ENCODE results near the gene COL23A1.
"Not testable (repeated sequence)": the region's sequence is repeated elsewhere in the genome, so short reads cannot be mapped to it uniquely, and the experiment has no call there.

The COL23A1 gene

GRCh38 chr5:178274781-178275537, 315.2 kb downstream of the COL23A1 start:
- no peak for DNase-seq

DNA sequence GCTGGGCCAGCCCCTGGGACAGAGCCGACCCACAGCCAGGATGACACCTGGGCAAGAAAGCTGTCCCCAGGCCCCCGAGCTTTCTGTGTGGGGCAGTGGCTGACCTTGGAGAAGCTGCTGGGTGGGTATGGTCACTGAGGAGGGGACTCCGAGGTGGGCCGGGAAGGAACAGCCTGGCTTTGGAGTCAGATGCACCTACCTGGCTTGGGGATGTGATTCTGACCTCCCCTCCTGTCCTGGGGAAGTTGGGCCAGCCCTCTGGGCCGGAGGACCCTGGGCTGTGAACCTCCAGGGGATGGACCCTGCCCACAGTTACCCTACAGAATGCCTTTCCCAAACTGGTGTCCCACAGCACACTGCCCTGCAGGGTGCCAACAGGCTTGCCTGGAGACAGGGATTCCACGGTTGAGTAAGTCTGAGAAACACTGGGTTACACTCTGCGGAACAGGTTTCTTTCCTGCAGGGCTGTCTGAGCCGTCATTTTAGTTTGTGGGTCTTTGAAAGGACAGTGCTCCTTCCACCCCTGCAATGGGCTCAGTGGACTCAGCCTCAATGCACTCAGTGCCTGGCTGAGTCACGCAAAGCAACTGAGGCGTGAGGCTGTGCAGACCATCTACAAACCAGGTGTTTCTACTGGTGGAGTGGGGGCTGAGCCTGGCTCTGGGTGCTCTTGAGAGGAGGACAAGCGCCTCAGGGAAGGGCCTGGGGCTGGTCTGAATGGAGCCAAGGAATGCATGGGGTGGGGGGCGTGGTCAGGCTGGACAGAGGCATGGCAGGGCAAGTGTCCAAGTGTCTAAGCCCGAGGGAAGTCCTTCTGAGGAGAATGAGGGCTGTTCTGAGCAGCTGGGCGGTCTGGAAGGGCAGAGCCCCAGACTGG, 316.3 kb downstream of the COL23A1 start:
- no peak for DNase-seq

GRCh38 chr5:178273041-178273440, 317.2 kb downstream of the COL23A1 start:
- no peak for DNase-seq

GRCh38 chr5:178272591-178272990, 317.6 kb downstream of the COL23A1 start:
- no peak for DNase-seq

- DNase-seq = no peak
These were observed 318.3 kb downstream of the COL23A1 start for GRCh38 chr5:178271726-178272479.

- no peak for DNase-seq
These were observed 319.0 kb downstream of the COL23A1 start for GRCh38 chr5:178271231-178271630.

DNA sequence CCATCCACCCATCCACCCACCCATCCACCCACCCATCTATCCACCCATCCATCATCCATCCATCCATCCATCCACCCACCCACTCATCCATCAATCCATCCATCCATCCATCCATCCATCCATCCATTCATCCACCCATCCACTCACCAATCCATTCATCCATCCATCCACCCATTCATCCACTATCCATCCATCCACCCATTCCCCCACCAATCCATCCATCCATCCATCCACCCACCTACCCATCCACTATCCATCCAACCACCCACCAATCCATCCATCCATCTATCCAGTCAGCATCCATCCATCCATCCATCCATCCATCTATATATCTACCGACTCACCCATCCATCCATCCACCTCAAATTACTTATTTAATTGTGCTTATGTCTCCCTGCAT, 320.7 kb downstream of the COL23A1 start:
- DNase-seq = no peak

DNA sequence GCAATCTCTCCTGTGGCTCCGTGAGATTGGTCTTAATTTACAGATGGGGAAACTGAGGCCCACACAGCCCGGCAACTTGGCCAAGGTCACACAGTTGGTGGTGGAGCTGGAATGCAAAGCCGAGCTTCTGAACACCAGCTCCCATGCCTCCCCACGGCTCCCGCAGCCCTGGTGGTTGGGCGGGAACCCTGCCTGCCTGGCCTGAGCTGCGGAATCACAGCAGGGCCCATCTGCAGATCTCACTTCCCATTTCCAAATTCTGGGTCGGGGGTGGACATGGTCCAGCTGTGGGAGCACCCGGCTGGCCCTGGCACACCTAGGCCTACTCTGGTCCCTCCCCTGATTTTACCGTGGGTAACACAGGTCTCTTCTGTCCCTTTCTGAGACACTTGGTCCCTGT, 322.3 kb downstream of the COL23A1 start:
- no peak for DNase-seq

DNA sequence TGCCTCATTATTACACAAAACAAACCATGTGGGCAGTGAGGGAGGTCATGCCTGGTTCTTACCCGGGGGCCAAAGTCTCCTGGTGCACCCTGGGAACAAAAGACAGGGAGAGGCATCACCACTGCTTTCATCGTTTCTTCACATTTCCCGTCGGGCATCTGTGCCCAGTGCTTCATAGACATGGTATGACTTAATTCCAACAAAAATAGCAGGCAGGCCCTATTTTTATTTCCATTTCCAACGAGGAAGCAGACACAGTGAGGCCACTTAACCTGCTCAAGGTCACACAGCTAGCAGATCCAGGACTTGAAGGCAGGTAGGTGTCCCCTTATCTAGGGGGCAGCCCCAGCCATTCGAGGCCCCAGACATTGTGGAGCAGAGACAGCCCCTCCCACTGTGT, 322.9 kb downstream of the COL23A1 start:
- no peak for DNase-seq

DNA sequence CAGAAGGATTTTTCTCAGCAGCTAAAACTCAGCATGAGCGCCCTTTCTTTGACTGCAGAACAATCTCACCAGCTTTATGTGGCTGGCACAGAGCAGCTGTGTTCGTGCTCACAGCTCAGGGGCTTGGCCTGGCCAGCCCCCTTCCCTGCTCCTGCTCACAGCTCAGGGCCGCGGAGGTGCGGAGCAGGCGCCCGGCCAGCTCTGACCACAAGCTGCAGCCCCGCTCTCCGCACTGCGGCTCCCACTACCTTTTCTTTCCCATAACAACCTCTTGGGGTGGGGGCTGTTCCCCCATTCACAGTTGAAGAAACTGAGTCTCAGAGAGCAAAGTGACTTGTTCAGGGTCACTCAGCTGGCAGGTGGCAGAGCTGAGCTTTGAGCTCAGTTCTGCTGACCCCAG, 323.6 kb downstream of the COL23A1 start:
- DNase-seq = no peak

GRCh38 chr5:178265746-178266145, 324.4 kb downstream of the COL23A1 start:
- DNase-seq = no peak

- DNase-seq = no peak
These were observed 326.1 kb downstream of the COL23A1 start for GRCh38 chr5:178264044-178264443.

GRCh38 chr5:178261666-178262600, 328.3 kb downstream of the COL23A1 start:
- DNase-seq = no peak

DNA sequence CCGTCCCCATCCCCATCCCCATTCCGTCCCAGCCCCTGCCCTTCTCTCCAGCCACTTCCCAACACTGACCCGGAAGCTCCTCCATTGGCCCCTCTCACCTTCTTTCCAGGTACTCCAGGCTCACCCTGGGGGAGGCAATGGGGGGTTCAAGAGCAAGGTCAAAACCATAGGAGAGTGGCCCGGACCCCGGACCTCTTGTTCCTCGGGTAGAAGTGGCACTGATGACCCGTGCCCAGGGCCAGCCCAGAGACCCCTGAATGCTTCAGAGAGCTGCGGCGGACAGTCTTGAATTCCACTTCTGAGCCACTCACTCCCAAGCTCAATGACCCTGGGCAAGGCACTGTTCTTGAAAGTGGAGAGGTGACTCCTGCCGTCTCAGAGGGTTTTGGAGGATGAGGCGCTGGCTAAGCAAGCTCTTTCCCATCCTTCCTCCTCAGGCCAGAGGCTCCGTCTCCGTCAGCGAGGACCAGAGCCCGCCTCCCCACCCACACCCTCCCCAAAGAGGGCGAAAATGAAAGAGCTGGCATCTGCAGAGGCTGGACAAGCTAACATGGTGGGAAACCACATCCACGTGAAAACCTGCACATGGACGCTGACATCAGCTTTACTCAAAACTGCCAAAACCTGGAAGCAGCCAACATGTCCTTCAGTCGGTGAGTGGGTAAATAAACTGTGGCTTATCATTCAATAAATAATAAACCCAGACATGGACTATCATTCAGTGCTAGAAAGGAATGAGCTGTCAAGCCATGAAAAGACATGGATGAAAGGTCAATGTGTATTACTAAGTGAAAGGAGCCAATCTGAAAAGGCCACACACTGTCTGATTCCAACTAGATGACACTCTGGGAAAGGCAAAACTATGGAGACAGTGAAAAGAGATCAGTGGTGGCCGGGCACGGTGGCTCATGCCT, 330.3 kb downstream of the COL23A1 start:
- no peak for DNase-seq

GRCh38 chr5:178257650-178258049, 332.5 kb downstream of the COL23A1 start:
- no peak for DNase-seq

- DNase-seq = no peak
These were observed 333.4 kb downstream of the COL23A1 start for GRCh38 chr5:178256746-178257145.

- not testable (repeated sequence) for DNase-seq
These were observed 336.6 kb downstream of the COL23A1 start for GRCh38 chr5:178253632-178254031.

DNA sequence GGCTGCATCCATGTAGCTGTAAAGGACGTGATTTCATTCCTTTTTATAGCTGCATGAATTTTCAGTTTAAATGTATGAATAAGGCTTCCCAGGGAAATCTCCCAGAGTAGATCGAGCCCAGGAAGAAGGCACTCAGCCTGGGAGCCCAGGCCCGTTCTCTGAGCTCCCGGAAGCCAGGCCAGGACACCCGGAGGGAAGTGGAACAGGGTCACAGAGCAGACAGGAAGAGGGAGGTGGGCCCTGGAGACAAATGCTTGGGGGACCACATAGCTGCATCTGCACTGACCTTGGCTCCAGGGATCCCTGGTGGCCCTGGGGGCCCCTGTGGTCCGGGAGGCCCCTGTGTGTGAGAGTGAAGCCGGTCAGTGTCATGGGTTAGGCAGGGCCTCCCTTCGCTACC, 337.9 kb downstream of the COL23A1 start:
- DNase-seq = no peak

DNA sequence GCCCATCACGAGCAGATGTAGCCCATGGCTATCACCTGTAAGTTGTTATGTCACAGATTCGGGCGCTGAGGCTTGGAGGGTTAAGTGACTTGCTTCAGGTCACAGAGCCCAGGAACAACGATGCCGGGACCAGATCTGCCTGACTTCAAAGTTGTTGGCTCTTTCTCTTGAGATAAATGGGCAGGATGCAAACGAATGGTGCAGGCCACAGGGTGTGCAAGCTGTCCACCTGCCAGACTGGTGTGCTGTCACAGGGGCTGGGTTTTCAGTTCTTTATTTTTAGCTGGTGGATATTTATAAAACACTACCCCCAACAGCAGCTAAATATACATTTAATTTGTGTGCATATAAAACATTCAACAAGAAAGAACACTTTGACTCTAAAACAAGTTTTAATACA, 339.9 kb downstream of the COL23A1 start:
- no peak for DNase-seq

DNA sequence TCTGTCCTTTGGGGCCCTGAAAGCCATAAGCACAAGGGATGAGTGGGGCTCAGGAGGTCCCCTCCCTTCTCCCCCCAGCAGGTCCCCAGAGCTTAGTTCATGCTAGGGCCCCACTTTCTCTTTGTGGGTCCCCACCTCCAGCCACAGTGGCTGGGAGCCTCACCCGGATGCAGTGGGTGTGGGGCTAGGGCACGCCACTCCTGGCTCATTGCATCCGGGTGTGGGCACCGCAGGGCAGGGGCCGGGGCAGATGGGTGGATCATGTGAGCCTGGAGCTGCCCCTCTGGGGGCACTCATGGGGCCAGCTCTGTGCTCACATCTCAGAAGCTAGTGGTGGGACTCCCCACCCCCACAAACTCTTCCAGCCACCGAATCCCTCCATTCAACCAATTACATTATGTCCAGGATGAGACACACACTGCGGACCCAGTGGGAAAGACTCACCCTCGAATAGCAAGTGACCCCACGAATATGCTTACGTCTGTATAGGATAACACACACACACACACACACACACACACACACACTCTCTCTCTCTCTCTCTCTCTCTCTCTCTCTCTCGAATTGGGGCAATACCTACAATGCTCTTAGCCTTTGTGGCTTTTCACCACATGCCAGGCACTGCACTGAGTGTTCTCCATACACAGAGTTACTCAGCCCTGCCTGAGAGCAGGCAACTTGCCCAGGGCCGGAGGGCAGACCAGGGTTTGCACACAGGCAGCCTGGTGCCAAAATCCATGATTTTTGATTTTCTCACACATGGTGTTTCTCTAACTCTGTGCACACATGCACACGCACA, 340.8 kb downstream of the COL23A1 start:
- DNase-seq = peak; percentile 40 to 46

Measured in activated T-cell treated with anti-CD3 and anti-CD28 coated beads, Interleukin-2, amount 50 U/mL, for 48 hours (primary cell).